ENCODE results near the gene METTL2A.
"Not testable (repeated sequence)": the region's sequence is repeated elsewhere in the genome, so short reads cannot be mapped to it uniquely, and the experiment has no call there.

Gene METTL2A

GRCh38 chr17:62471380-62471880, 47.7 kb downstream of the METTL2A start:
- not testable (repeated sequence) for DNase-seq (ENCODE audit: low read depth, low spot score)

DNA sequence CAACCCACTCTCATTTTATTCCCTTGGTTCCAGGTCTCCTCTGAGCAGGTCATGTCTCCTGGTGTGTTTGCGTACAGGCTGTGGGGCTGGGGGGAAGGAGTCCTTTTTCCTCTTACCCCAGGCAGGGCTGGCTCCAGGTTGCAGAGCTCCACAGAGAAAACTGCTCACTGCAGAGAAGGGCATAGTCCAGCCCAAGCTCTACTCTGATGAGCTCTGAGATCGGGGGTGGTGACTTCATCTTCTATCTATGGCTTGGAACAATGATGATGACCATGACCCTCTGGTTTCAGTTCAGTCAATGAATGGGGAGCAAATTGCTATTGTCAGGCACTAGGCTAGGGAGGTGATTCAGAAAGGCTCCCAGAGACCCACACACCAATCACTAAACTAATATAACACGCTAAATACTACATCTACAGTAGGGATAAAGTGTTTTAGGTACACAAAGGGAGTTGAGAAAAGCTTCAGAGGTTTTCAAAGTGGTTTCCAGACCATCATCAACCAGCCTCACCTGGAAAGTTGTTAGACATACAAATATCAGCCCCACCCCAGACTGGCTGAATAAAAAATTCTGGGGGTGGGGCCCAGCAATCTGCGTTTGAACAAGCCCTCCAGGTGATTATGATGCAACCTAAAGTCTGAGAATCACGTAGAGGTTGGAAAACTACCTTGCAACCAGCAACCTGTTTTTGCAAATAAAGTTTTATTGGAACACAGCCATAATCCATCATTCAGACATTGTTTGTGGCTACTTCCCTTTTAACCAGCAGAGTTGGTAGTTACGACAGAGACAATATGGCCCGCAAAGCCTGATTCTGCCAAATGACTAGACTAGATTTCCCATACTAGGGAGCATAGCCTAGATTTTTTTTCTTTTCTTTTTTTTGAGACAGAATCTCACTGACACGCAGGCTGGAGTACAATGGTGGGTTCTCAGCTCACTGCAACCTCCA, 49.6 kb downstream of the METTL2A start:
- peak; percentile 17 for DNase-seq (ENCODE audit: low read depth, low spot score)

- DNase-seq (ENCODE audit: low read depth, low spot score) = not testable (repeated sequence)
Observed at GRCh38 chr17:62477111-62477510, 53.4 kb downstream of the METTL2A start.

GRCh38 chr17:62477718-62478408, 54.2 kb downstream of the METTL2A start:
- DNase-seq (ENCODE audit: low read depth, low spot score) = peak; percentile 36

DNA sequence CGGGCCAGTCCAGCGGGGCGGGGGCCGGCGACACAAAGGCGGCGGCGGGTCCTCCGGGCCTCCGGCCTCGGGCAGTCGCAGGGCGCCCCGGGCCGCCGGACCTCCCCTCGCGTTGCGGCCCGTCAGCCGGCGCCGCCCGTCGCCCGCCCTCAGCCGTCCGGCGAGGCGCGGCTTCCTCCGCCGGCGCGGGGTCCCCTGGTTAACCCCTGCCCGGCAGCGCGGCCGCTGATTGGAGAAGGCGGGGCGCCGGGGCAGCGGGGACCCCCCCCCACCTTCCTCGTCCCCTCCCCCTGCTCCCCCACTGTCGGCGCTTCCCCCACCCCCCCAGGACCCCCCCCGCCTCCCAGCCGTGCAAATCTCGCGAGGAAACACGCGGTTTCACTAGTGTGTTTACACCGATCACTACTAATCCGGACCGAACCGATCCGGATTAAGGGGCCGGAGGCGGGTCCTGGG, 54.8 kb downstream of the METTL2A start, which contains the start of gene TLK2:
Gene TLK2, plus strand, starts transcription at position 402 of the 456 bp plus-strand sequence. CDS start 2,301 bp downstream, outside the sequence.
- peak; percentile 24 for DNase-seq (ENCODE audit: low read depth, low spot score)

GRCh38 chr17:62478880-62479638, 55.4 kb downstream of the METTL2A start:
- DNase-seq (ENCODE audit: low read depth, low spot score) = not testable (repeated sequence)

DNA sequence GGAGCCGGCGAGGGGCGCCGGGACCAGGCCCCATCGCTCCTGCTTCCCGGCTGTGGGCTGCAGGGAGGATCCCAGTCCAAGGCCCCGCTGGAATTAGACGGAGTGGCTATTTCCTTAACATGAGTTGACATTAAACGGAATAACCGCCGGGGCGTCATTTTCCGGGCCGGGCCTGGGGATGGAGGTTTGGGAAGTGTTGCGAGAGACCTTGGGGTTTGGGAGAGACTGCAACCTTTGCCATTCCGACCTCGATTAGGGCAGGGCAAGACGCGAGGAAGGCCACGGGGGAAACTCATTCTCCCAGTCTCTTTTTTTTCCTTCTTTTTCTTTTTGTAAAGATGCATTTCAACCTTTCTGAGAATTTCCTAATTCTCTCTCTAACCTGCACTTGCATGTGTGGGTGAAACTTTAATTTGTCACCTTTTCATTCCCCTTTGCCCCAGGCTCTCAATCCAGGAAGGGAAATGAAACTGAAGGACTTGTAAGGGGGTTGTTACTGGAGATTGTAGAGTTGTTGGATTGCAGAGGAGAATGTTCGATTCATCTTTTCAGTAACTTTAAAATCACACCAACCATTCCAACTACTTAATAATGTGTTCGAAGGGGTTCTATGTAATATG, 56.1 kb downstream of the METTL2A start:
- peak; percentile 54 for DNase-seq (ENCODE audit: low read depth, low spot score)

GRCh38 chr17:62482553-62482952, 58.9 kb downstream of the METTL2A start:
- DNase-seq (ENCODE audit: low read depth, low spot score) = not testable (repeated sequence)

DNA sequence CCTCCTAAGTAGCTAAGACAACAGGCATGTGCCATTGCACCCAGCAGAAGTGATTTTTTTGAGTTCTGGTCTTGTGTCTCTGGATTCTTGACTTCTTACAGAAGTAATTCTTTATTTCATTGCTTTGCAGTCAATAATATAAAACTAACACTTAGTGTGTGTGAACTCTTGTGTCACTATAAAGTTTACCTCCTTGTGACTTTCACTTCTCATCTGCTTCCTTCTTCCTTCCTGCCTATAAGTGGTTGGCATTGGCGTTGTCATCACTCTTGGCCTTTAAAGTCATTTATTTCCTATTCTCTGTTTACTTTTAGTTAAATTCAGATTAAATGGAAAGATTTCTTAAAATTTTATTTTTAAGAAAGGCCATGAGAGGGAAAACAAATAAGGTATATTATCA, 67.3 kb downstream of the METTL2A start:
- not testable (repeated sequence) for DNase-seq (ENCODE audit: low read depth, low spot score)

DNA sequence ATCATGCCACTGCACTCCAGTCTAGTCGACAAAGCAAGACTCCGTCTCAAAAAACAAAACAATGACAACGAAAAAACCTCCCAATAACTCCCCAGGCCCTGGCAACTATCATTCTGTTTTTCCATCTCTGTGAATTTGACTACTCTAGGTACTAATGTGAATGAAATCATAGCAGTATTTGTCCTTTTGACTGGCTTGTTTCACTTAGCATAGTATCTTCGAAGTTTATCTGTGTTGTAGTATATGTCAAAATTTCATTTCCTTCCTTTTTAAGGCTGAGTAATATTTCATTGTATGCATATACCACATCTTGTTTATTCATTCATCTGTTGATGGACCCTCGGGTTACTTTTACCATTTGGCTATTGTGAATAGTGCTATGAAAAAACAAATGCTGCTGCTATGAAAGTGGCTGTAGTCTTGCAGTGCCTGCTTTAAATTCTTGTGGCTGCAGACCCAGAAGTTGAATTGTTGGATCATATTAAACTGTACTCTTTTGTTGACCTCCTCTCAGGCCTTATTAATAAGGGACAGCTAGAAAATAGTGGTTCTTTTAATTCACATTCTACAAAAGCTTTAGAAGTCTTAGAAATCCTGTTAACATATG, 69.5 kb downstream of the METTL2A start:
- DNase-seq (ENCODE audit: low read depth, low spot score) = not testable (repeated sequence)

DNA sequence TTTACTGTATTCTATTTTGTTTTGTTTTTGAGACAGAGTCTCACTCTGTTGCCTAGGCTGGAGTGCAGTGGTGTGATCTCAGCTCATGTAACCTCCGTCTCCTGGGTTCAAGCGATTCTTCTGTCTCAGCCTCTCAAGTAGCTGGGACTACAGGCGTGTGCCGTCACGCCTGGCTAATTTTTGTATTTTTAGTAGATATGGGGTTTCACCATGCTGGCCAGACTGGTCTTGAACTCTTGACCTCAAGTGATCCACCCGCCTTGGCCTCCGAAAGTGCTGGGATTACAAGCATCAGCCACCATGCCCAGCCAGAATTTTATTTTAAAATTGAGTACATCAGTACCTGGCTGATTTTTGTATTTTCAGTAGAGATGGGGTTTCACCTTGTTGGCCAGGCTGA, 70.4 kb downstream of the METTL2A start:
- not testable (repeated sequence) for DNase-seq (ENCODE audit: low read depth, low spot score)

GRCh38 chr17:62496344-62496743, 72.6 kb downstream of the METTL2A start:
- DNase-seq (ENCODE audit: low read depth, low spot score) = not testable (repeated sequence)

- peak; percentile 20 for DNase-seq (ENCODE audit: low read depth, low spot score)
Observed at GRCh38 chr17:62498796-62499195, 75.1 kb downstream of the METTL2A start.

Measured in ELF-1 (cell line).